GM23338 (cell line): Measurements from ENCODE around the gene FILIP1. TPM values are rescaled to one million over a fixed set of nuclear protein-coding genes. Genes with fewer than 3 reads are reported as not detected.

Experiments used
- ATAC-seq: fragments of 200-7000 bp; cut with Tn5 transposase; 3 replicates; pipeline ENCODE4 v1.9.1; 2020
- DNase-seq: peaks from one replicate; pipeline ENCODE4 v3.0.0-alpha.2; 2015; ENCODE audit warnings: low spot score
- H2AFZ ChIP-seq: fragments of 200-600 bp; sonication (generic); 2 replicates; pipeline ENCODE4 v1.8.0; 2016; ENCODE audit warnings: antibody characterized with exemption, mild to moderate bottlenecking, moderate library complexity
- H3F3A ChIP-seq: fragments of 200-600 bp; sonication (generic); replicated peaks from 2 replicates; pipeline ENCODE4 v1.8.0; 2017; ENCODE audit warnings: antibody characterized with exemption, mixed run types, low read depth
- H3K27ac ChIP-seq: fragments of 200-600 bp; sonication (generic); 2 replicates; pipeline ENCODE4 v1.6.1; 2016; ENCODE audit warnings: low read depth
- H3K27me3 ChIP-seq: fragments of 200-600 bp; sonication (generic); 2 replicates; pipeline ENCODE4 v1.8.0; 2016; ENCODE audit warnings: mild to moderate bottlenecking, mixed run types, moderate library complexity; ENCODE audit not compliant: insufficient read depth
- H3K36me3 ChIP-seq: fragments of 200-600 bp; sonication (generic); 2 replicates; pipeline ENCODE4 v1.8.0; 2016; ENCODE audit warnings: mild to moderate bottlenecking; ENCODE audit not compliant: insufficient read depth
- H3K4me1 ChIP-seq: fragments of 200-600 bp; sonication (generic); 2 replicates; pipeline ENCODE4 v1.8.0; 2016; ENCODE audit warnings: mild to moderate bottlenecking, moderate library complexity; ENCODE audit not compliant: insufficient read depth
- H3K4me2 ChIP-seq: fragments of 200-600 bp; sonication (generic); 2 replicates; pipeline ENCODE4 v1.7.1; 2017; ENCODE audit warnings: mixed run types
- H3K4me3 ChIP-seq: fragments of 200-600 bp; sonication (generic); 2 replicates; pipeline ENCODE4 v1.6.1; 2016; ENCODE audit warnings: mixed run types
- H3K79me2 ChIP-seq: fragments of 200-600 bp; sonication (generic); replicated peaks from 2 replicates; pipeline ENCODE4 v1.8.0; 2017; ENCODE audit warnings: mild to moderate bottlenecking; ENCODE audit not compliant: insufficient read depth
- H3K9me2 ChIP-seq: fragments of 200-600 bp; sonication (generic); 2 replicates; pipeline ENCODE4 v1.8.0; 2017; ENCODE audit not compliant: insufficient read depth
- H4K20me1 ChIP-seq: fragments of 200-600 bp; sonication (generic); replicated peaks from 2 replicates; pipeline ENCODE4 v1.8.0; 2017; ENCODE audit warnings: mild to moderate bottlenecking; ENCODE audit not compliant: insufficient read depth
- H3K27ac Mint-ChIP-seq: 2 replicates; pipeline ENCODE4 v1.8.0; 2020; ENCODE audit warnings: inconsistent platforms, mild to moderate bottlenecking, moderate library complexity, mixed read lengths
- H3K27me3 Mint-ChIP-seq: 3 replicates; pipeline ENCODE4 v1.8.0; 2022; ENCODE audit warnings: low read depth, mild to moderate bottlenecking, moderate library complexity, mixed read lengths, inconsistent platforms; ENCODE audit not compliant: insufficient read depth, poor library complexity
- H3K36me3 Mint-ChIP-seq: 3 replicates; pipeline ENCODE4 v1.8.0; 2021; ENCODE audit warnings: low read depth, mild to moderate bottlenecking, inconsistent platforms, moderate library complexity, mixed read lengths
- H3K4me1 Mint-ChIP-seq: 3 replicates; pipeline ENCODE4 v1.8.0; 2020; ENCODE audit warnings: mild to moderate bottlenecking, inconsistent platforms, mixed read lengths
- H3K4me3 Mint-ChIP-seq: 3 replicates; pipeline ENCODE4 v1.8.0; 2021; ENCODE audit warnings: moderate library complexity, mild to moderate bottlenecking, inconsistent platforms, mixed read lengths
- H3K9me3 Mint-ChIP-seq: 3 replicates; pipeline ENCODE4 v1.8.0; 2020; ENCODE audit warnings: moderate library complexity, mild to moderate bottlenecking, inconsistent platforms, mixed read lengths
- CTCF ChIP-seq, 2 experiments: fragments of 200-600 bp in 1 of 2; sonication (generic) in 1 of 2; conservative IDR thresholded peaks; 2 replicates each; pipeline versions ENCODE4 v1.5.1 to v1.6.1; 2016 to 2017; ENCODE audit warnings: antibody characterized with exemption in 2 of 2, low read depth in 2 of 2, mild to moderate bottlenecking in 2 of 2, moderate library complexity in 1 of 2
- polyA plus RNA-seq: library from polyadenylated mRNA; unstranded; fragments of >200 nt; fragmentation: Nextera tagmentation; extraction: Ambion mirVana; gene quantifications from 2 replicates; pipeline ENCODE4 v1.2.1, GENCODE V29; 2016
- total RNA-seq: library from RNA; depleted of rRNA; stranded (reverse); fragments of >200 nt; shearing (Covaris generic); gene quantifications from 2 replicates; pipeline ENCODE4 v1.2.3, GENCODE V29; 2014
- TF ChIP-seq, protein P1 (sequence below): fragments of 250-450 bp; sonication (Bioruptor Pico); IDR thresholded peaks from 2 replicates; pipeline ENCODE4 v1.5.0; 2020; ENCODE audit warnings: mild to moderate bottlenecking, moderate library complexity

Gene FILIP1
- total and polyA plus RNA-seq, 2 experiments from 2014 or later: 3.7 to 6.4 TPM

GRCh38 chr6:75262716-75263400 lies 230.7 kb downstream of the FILIP1 start (continued):
- TF ChIP-seq, protein P1, sequence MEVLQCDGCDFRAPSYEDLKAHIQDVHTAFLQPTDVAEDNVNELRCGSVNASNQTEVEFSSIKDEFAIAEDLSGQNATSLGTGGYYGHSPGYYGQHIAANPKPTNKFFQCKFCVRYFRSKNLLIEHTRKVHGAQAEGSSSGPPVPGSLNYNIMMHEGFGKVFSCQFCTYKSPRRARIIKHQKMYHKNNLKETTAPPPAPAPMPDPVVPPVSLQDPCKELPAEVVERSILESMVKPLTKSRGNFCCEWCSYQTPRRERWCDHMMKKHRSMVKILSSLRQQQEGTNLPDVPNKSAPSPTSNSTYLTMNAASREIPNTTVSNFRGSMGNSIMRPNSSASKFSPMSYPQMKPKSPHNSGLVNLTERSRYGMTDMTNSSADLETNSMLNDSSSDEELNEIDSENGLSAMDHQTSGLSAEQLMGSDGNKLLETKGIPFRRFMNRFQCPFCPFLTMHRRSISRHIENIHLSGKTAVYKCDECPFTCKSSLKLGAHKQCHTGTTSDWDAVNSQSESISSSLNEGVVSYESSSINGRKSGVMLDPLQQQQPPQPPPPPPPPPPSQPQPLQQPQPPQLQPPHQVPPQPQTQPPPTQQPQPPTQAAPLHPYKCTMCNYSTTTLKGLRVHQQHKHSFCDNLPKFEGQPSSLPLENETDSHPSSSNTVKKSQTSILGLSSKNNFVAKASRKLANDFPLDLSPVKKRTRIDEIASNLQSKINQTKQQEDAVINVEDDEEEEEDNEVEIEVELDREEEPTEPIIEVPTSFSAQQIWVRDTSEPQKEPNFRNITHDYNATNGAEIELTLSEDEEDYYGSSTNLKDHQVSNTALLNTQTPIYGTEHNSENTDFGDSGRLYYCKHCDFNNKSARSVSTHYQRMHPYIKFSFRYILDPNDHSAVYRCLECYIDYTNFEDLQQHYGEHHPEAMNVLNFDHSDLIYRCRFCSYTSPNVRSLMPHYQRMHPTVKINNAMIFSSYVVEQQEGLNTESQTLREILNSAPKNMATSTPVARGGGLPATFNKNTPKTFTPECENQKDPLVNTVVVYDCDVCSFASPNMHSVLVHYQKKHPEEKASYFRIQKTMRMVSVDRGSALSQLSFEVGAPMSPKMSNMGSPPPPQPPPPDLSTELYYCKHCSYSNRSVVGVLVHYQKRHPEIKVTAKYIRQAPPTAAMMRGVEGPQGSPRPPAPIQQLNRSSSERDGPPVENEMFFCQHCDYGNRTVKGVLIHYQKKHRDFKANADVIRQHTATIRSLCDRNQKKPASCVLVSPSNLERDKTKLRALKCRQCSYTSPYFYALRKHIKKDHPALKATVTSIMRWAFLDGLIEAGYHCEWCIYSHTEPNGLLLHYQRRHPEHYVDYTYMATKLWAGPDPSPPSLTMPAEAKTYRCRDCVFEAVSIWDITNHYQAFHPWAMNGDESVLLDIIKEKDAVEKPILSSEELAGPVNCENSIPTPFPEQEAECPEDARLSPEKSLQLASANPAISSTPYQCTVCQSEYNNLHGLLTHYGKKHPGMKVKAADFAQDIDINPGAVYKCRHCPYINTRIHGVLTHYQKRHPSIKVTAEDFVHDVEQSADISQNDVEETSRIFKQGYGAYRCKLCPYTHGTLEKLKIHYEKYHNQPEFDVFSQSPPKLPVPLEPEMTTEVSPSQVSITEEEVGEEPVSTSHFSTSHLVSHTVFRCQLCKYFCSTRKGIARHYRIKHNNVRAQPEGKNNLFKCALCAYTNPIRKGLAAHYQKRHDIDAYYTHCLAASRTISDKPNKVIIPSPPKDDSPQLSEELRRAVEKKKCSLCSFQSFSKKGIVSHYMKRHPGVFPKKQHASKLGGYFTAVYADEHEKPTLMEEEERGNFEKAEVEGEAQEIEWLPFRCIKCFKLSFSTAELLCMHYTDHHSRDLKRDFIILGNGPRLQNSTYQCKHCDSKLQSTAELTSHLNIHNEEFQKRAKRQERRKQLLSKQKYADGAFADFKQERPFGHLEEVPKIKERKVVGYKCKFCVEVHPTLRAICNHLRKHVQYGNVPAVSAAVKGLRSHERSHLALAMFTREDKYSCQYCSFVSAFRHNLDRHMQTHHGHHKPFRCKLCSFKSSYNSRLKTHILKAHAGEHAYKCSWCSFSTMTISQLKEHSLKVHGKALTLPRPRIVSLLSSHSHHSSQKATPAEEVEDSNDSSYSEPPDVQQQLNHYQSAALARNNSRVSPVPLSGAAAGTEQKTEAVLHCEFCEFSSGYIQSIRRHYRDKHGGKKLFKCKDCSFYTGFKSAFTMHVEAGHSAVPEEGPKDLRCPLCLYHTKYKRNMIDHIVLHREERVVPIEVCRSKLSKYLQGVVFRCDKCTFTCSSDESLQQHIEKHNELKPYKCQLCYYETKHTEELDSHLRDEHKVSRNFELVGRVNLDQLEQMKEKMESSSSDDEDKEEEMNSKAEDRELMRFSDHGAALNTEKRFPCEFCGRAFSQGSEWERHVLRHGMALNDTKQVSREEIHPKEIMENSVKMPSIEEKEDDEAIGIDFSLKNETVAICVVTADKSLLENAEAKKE: no peak

GRCh38 chr6:75261299-75261698 lies 232.3 kb downstream of the FILIP1 start:
- Histone ChIP-seq H3K4me2 (no peak overlapping the region), H4K20me1 (no peaks in the 10 kb centered on the region), H3K4me3 (no peak overlapping the region), H3K79me2 (peaks cover 26% of the 10 kb centered on the region), H2AFZ (no peak overlapping the region), H3K27ac (no peak overlapping the region), H3F3A (no peaks in the 10 kb centered on the region), H3K36me3 (peaks cover 6% of the 10 kb centered on the region; the same call in 1 of the 2 replicates), H3K9me2 (no peaks in the 10 kb centered on the region), H3K27me3 (no peaks in the 10 kb centered on the region), H3K4me1 (peaks cover 7% of the 10 kb centered on the region; the same call in 1 of the 2 replicates)
- Mint-ChIP-seq H3K4me1 (no peaks in the 10 kb centered on the region; the same call in 2 of the 3 replicates), H3K27me3 (no peaks in the 10 kb centered on the region), H3K4me3 (no peak overlapping the region), H3K9me3 (no peaks in the 10 kb centered on the region), H3K27ac (no peak overlapping the region), H3K36me3 (peaks cover 15% of the 10 kb centered on the region)
- no peak for TF ChIP-seq CTCF (conservative IDR thresholded peaks at IDR 0.05; ENCODE audit: low read depth in 2 of 2)
- ATAC-seq (no peak), DNase-seq (no peak)
